Hematopoietic multipotent progenitor cell treated with erythropoietin and hydrocortisone succinate and interleukin-3 and kit ligand, for 15 days (in vitro differentiated cells): ENCODE results near the gene RPS16.

Experiments
- DNase-seq: peaks from one replicate; pipeline ENCODE4 v3.0.0-alpha.2; 2015; ENCODE audit warnings: low spot score

Gene RPS16

GRCh38 chr19:39449116-39449797 is 13.5 kb upstream of the RPS16 start:
- DNase-seq, result no peak

GRCh38 chr19:39448271-39448670 is 12.5 kb upstream of the RPS16 start:
- DNase-seq, result no peak

GRCh38 chr19:39446365-39447084 is 10.8 kb upstream of the RPS16 start:
- DNase-seq, result no peak

- peak; percentile 99 for DNase-seq
Measured at GRCh38 chr19:39445196-39446111, 9.7 kb upstream of the RPS16 start, which contains the start of gene SUPT5H. TSS of gene SUPT5H (plus strand) at chr19:39445582. CDS start at chr19:39445891, 309 bp downstream.

GRCh38 chr19:39444598-39445195 is 8.9 kb upstream of the RPS16 start:
- DNase-seq, result no peak

- no peak for DNase-seq
Measured at GRCh38 chr19:39438270-39438934, 2.7 kb upstream of the RPS16 start.

GRCh38 chr19:39436350-39436716 is 584 bp upstream of the RPS16 start:
- DNase-seq, result no peak

- no peak for DNase-seq
Measured at GRCh38 chr19:39434123-39435076, 1.3 kb downstream of the RPS16 start.

GRCh38 chr19:39433480-39434079 is 2.2 kb downstream of the RPS16 start:
- no peak for DNase-seq

- DNase-seq, result no peak
Measured at GRCh38 chr19:39432677-39433025, 3.1 kb downstream of the RPS16 start.

- DNase-seq, result no peak
Measured at GRCh38 chr19:39430675-39431593, 4.8 kb downstream of the RPS16 start.

GRCh38 chr19:39428283-39429112 is 7.3 kb downstream of the RPS16 start:
- no peak for DNase-seq

GRCh38 chr19:39427707-39428106 is 8.0 kb downstream of the RPS16 start:
- DNase-seq, result no peak

- DNase-seq, result no peak
Measured at GRCh38 chr19:39426170-39426569, 9.6 kb downstream of the RPS16 start.

GRCh38 chr19:39425744-39426143 is 10.0 kb downstream of the RPS16 start:
- DNase-seq, result no peak

- no peak for DNase-seq
Measured at GRCh38 chr19:39424934-39425333, 10.8 kb downstream of the RPS16 start.

- no peak for DNase-seq
Measured at GRCh38 chr19:39423258-39424086, 12.3 kb downstream of the RPS16 start.
